Nephron progenitor cell (in vitro differentiated cells): Measurements from ENCODE around the gene VDR.
"Not testable (repeated sequence)": the region's sequence is repeated elsewhere in the genome, so short reads cannot be mapped to it uniquely, and the experiment has no call there.

Source experiments
- DNase-seq: peaks from one replicate; pipeline ENCODE4 v3.0.0; 2021
- H3K27ac Mint-ChIP-seq: 2 replicates; pipeline ENCODE4 v1.8.0; 2021; ENCODE audit warnings: mild to moderate bottlenecking, moderate library complexity, mixed read lengths
- H3K27me3 Mint-ChIP-seq: 2 replicates; pipeline ENCODE4 v1.8.0; 2021; ENCODE audit warnings: mild to moderate bottlenecking, low read depth, mixed read lengths; ENCODE audit not compliant: poor library complexity
- H3K36me3 Mint-ChIP-seq: 2 replicates; pipeline ENCODE4 v1.8.0; 2021; ENCODE audit warnings: low read depth, mixed read lengths
- H3K4me1 Mint-ChIP-seq: 2 replicates; pipeline ENCODE4 v1.8.0; 2021; ENCODE audit warnings: mixed read lengths
- H3K4me3 Mint-ChIP-seq: 2 replicates; pipeline ENCODE4 v1.8.0; 2021; ENCODE audit warnings: mild to moderate bottlenecking, moderate library complexity, mixed read lengths
- H3K9me3 Mint-ChIP-seq: 2 replicates; pipeline ENCODE4 v1.8.0; 2021; ENCODE audit warnings: mild to moderate bottlenecking, moderate library complexity, mixed read lengths
- CTCF ChIP-seq: fragments of 200-600 bp; sonication (generic); IDR thresholded peaks from 2 replicates; pipeline ENCODE4 v1.5.0; 2021; ENCODE audit warnings: antibody characterized with exemption

VDR gene

GRCh38 chr12:47813511-47814196 lies 91.1 kb downstream of the VDR start:
- peak overlapping the region; percentile 76 for H3K4me3 Mint-ChIP-seq
- TF ChIP-seq CTCF, result no peak
- H3K27me3 Mint-ChIP-seq, result no peaks in the 10 kb centered on the region
- H3K36me3 Mint-ChIP-seq, result peaks cover 4% of the 10 kb centered on the region
- H3K4me1 Mint-ChIP-seq, result peaks cover 93% of the 10 kb centered on the region
- DNase-seq, result no peak
- H3K27ac Mint-ChIP-seq, result peak overlapping the region; percentile 99
- no peaks in the 10 kb centered on the region for H3K9me3 Mint-ChIP-seq

GRCh38 chr12:47812797-47813510 lies 91.8 kb downstream of the VDR start:
- H3K36me3 Mint-ChIP-seq, result peaks cover 4% of the 10 kb centered on the region

GRCh38 chr12:47811581-47812484 lies 93.0 kb downstream of the VDR start:
- Mint-ChIP-seq H3K4me3 (peak overlapping the region; percentile 64), H3K27me3 (no peaks in the 10 kb centered on the region), H3K27ac (peak overlapping the region; percentile 90), H3K9me3 (no peaks in the 10 kb centered on the region), H3K36me3 (peaks cover 4% of the 10 kb centered on the region), H3K4me1 (peaks cover 93% of the 10 kb centered on the region)
- TF ChIP-seq CTCF, result no peak
- no peak for DNase-seq

More at GRCh38 chr12:47812797-47813510, 91.8 kb downstream of the VDR start:
- peaks cover 93% of the 10 kb centered on the region for H3K4me1 Mint-ChIP-seq
- H3K9me3 Mint-ChIP-seq, result no peaks in the 10 kb centered on the region
- no peaks in the 10 kb centered on the region for H3K27me3 Mint-ChIP-seq
- TF ChIP-seq CTCF, result no peak
- peak overlapping the region; percentile 76 for H3K4me3 Mint-ChIP-seq
- H3K27ac Mint-ChIP-seq, result peak overlapping the region; percentile 99
- DNase-seq, result peak; percentile 81

- no peaks in the 10 kb centered on the region for H3K27me3 Mint-ChIP-seq
- H3K36me3 Mint-ChIP-seq, result peaks cover 4% of the 10 kb centered on the region
- no peak for TF ChIP-seq CTCF
- H3K4me3 Mint-ChIP-seq, result no peak overlapping the region
- H3K4me1 Mint-ChIP-seq, result peaks cover 93% of the 10 kb centered on the region
- H3K9me3 Mint-ChIP-seq, result no peaks in the 10 kb centered on the region
- no peak for DNase-seq
- peak overlapping the region; percentile 88 for H3K27ac Mint-ChIP-seq
Measured at GRCh38 chr12:47811072-47811396, 93.8 kb downstream of the VDR start.

GRCh38 chr12:47809518-47809917 lies 95.3 kb downstream of the VDR start:
- Mint-ChIP-seq H3K36me3 (peaks cover 12% of the 10 kb centered on the region), H3K4me1 (peaks cover 93% of the 10 kb centered on the region)
- H3K4me3 Mint-ChIP-seq, H3K9me3 Mint-ChIP-seq, H3K27ac Mint-ChIP-seq, H3K27me3 Mint-ChIP-seq, DNase-seq: not testable (repeated sequence)
